ENCODE data around the gene ANKRD65.

DNA sequence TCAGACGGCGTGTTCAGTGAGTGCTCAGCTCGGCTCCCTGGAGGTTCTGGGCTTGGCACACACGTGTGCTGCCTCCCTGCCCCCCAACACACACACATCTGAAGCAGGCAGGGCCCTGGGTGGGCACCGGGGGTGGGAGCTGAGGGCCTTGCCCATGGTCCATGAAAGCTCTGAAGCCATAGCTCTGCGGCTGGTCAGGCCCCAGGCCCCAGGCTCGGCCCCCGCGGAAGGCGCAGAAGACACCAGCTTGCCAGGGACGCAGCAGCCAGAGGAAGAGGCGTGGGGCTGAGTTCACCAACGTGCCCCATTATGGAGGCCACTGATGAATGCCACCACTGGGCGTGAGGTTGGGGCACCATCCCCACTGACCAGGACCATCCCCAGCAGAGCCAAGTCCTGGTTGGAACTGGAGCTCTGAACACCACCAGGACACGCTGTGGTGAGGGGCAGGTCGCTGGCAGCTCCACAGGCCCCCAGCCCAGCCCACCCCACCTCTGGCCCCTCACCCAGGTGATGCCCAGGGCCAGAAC is 50.2 kb downstream of the ANKRD65 start:
- TF ChIP-seq, protein P1, sequence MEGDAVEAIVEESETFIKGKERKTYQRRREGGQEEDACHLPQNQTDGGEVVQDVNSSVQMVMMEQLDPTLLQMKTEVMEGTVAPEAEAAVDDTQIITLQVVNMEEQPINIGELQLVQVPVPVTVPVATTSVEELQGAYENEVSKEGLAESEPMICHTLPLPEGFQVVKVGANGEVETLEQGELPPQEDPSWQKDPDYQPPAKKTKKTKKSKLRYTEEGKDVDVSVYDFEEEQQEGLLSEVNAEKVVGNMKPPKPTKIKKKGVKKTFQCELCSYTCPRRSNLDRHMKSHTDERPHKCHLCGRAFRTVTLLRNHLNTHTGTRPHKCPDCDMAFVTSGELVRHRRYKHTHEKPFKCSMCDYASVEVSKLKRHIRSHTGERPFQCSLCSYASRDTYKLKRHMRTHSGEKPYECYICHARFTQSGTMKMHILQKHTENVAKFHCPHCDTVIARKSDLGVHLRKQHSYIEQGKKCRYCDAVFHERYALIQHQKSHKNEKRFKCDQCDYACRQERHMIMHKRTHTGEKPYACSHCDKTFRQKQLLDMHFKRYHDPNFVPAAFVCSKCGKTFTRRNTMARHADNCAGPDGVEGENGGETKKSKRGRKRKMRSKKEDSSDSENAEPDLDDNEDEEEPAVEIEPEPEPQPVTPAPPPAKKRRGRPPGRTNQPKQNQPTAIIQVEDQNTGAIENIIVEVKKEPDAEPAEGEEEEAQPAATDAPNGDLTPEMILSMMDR (conservative IDR thresholded peaks at IDR 0.05): no peak
- TF ChIP-seq ZFX (IDR thresholded peaks at IDR 0.05): no peak
